IMR-90 (cell line): ENCODE data around the gene FIBCD1. TPM values are rescaled to one million over a fixed set of nuclear protein-coding genes. Genes with fewer than 3 reads are reported as not detected.
A peak's percentile ranks its signal among the peaks of the same experiment; 100 is the strongest.

ENCODE experiments used
- ATAC-seq: fragments of 200-7000 bp; cut with Tn5 transposase; 2 replicates; pipeline ENCODE4 v1.9.1; 2020; ENCODE audit warnings: low read depth, mild to moderate bottlenecking, moderate library complexity
- BruUV-seq: library from RNA; stranded (reverse); fragments of 400-500 nt; replicated peaks from 2 replicates; lab custom pipeline; 2021; lab: Mats Ljungman, UMichigan
- CTCF ChIA-PET: fragments of 300-600 bp; formaldehyde crosslinking; extraction: SDS; loops from one replicate; lab custom pipeline; 2021; ENCODE audit warnings: antibody characterized with exemption; lab: Yijun Ruan, JAX
- POLR2A ChIA-PET: fragments of 300-600 bp; sonication (Branson Sonifier 250); formaldehyde crosslinking; loops from one replicate; lab custom pipeline; 2022; ENCODE audit warnings: antibody characterized with exemption; ENCODE audit not compliant: unreplicated experiment; lab: Charles Lee
- DNase-seq: peaks from one replicate; pipeline ENCODE4 v3.0.0; 2013
- H2AFZ ChIP-seq: replicated peaks from 2 replicates; pipeline ENCODE3; 2013; ENCODE audit warnings: low read length, mild to moderate bottlenecking; ENCODE audit not compliant: poor library complexity
- H2AK5ac ChIP-seq: 2 replicates; pipeline ENCODE4 v1.6.1; 2013; ENCODE audit warnings: low read depth, low read length, inconsistent platforms
- H2AK9ac ChIP-seq: replicated peaks from 2 replicates; pipeline ENCODE3; 2013; ENCODE audit warnings: mild to moderate bottlenecking, low read depth, low read length, moderate library complexity; ENCODE audit not compliant: poor library complexity
- H2BK120ac ChIP-seq: 2 replicates; pipeline ENCODE4 v1.6.1; 2013; ENCODE audit warnings: low read depth, low read length, inconsistent platforms
- H2BK15ac ChIP-seq: 3 replicates; pipeline ENCODE4 v1.6.1; 2013; ENCODE audit warnings: low read depth, low read length, inconsistent platforms
- H2BK20ac ChIP-seq: 2 replicates; pipeline ENCODE4 v1.6.1; 2013; ENCODE audit warnings: low read depth, mild to moderate bottlenecking, inconsistent platforms, low read length, moderate library complexity
- H2BK5ac ChIP-seq: 2 replicates; pipeline ENCODE4 v1.6.1; 2013; ENCODE audit warnings: mild to moderate bottlenecking, low read depth, low read length, inconsistent platforms; ENCODE audit not compliant: poor library complexity, severe bottlenecking
- H3K14ac ChIP-seq: replicated peaks from 2 replicates; pipeline ENCODE4 v1.6.1; 2013; ENCODE audit warnings: low read depth, low read length, inconsistent platforms
- H3K18ac ChIP-seq: 2 replicates; pipeline ENCODE4 v1.6.1; 2013; ENCODE audit warnings: low read depth, low read length, control low read depth
- H3K23ac ChIP-seq: 2 replicates; pipeline ENCODE4 v1.6.1; 2013; ENCODE audit warnings: low read depth, low read length, inconsistent platforms
- H3K27ac ChIP-seq: 2 replicates; pipeline ENCODE4 v1.5.1; 2013; ENCODE audit warnings: mild to moderate bottlenecking, control low read depth, low read length; ENCODE audit not compliant: insufficient read depth
- H3K27me3 ChIP-seq: 2 replicates; pipeline ENCODE4 v1.6.1; 2013; ENCODE audit warnings: low read length; ENCODE audit not compliant: control insufficient read depth, insufficient read depth
- H3K36me3 ChIP-seq: 2 replicates; pipeline ENCODE4 v1.6.1; 2013; ENCODE audit warnings: low read length, mixed read lengths; ENCODE audit not compliant: control insufficient read depth, insufficient read depth
- H3K4ac ChIP-seq: 2 replicates; pipeline ENCODE4 v1.6.1; 2013; ENCODE audit warnings: low read depth, low read length, inconsistent platforms
- H3K4me1 ChIP-seq: 2 replicates; pipeline ENCODE4 v1.6.1; 2013; ENCODE audit warnings: low read length, mixed read lengths; ENCODE audit not compliant: control insufficient read depth, insufficient read depth
- H3K4me2 ChIP-seq: 2 replicates; pipeline ENCODE4 v1.6.1; 2013; ENCODE audit warnings: low read depth, mild to moderate bottlenecking, control low read depth, low read length, moderate library complexity
- H3K4me3 ChIP-seq: 2 replicates; pipeline ENCODE4 v1.5.1; 2013; ENCODE audit warnings: low read depth, mild to moderate bottlenecking, control low read depth, low read length, moderate library complexity; ENCODE audit not compliant: insufficient read depth
- H3K56ac ChIP-seq: 2 replicates; pipeline ENCODE4 v1.6.1; 2013; ENCODE audit warnings: low read length, inconsistent platforms; ENCODE audit not compliant: insufficient read depth; ENCODE audit errors: extremely low read depth
- H3K79me1 ChIP-seq, 2 experiments: 2 replicates each; pipeline ENCODE4 v1.6.1; 2013; ENCODE audit warnings: low read length in 2 of 2, inconsistent platforms in 1 of 2, low read depth in 1 of 2
- H3K9ac ChIP-seq: 2 replicates; pipeline ENCODE4 v1.6.1; 2013; ENCODE audit warnings: low read depth, low read length, control low read depth
- H3K9me1 ChIP-seq: 2 replicates; pipeline ENCODE4 v1.6.1; 2013; ENCODE audit warnings: low read length, inconsistent platforms; ENCODE audit not compliant: insufficient read depth
- H3K9me3 ChIP-seq: 2 replicates; pipeline ENCODE4 v1.6.1; 2013; ENCODE audit warnings: low read length; ENCODE audit not compliant: control insufficient read depth, insufficient read depth
- H4K20me1 ChIP-seq: 2 replicates; pipeline ENCODE4 v1.6.1; 2013; ENCODE audit warnings: low read length, inconsistent platforms; ENCODE audit not compliant: insufficient read depth
- H4K5ac ChIP-seq: 2 replicates; pipeline ENCODE4 v1.6.1; 2013; ENCODE audit warnings: mild to moderate bottlenecking, low read depth, low read length, control low read depth
- H4K8ac ChIP-seq, 2 experiments: 2 replicates each; pipeline ENCODE4 v1.6.1; 2013; ENCODE audit warnings: low read depth in 2 of 2, low read length in 2 of 2, control low read depth in 1 of 2, inconsistent platforms in 1 of 2
- H4K91ac ChIP-seq: 2 replicates; pipeline ENCODE4 v1.6.1; 2013; ENCODE audit warnings: low read depth, low read length, inconsistent platforms; ENCODE audit not compliant: insufficient read depth
- CTCF ChIP-seq: conservative IDR thresholded peaks from 2 replicates; pipeline ENCODE4 v1.5.1; 2012; ENCODE audit warnings: mild to moderate bottlenecking, low read depth, low read length, improper control_type of control experiment
- ELK1 ChIP-seq: fragments of 150-350 bp; IDR thresholded peaks from 2 replicates; pipeline ENCODE4 v1.6.1; 2016; ENCODE audit warnings: low read depth, mild to moderate bottlenecking, low read length, moderate library complexity, borderline replicate concordance
- FOS ChIP-seq: fragments of 150-350 bp; IDR thresholded peaks from 2 replicates; pipeline ENCODE4 v1.6.1; 2016; ENCODE audit warnings: low read depth, low read length
- NFE2L2 ChIP-seq: fragments of 150-350 bp; IDR thresholded peaks from 2 replicates; pipeline ENCODE4 v1.6.1; 2016; ENCODE audit warnings: low read depth, mild to moderate bottlenecking, low read length
- USF2 ChIP-seq: fragments of 150-350 bp; IDR thresholded peaks from 2 replicates; pipeline ENCODE4 v1.6.1; 2017; ENCODE audit warnings: mild to moderate bottlenecking, antibody characterized with exemption, low read length, low read depth
- WGBS, 2 experiments: methylation state at CpG; one replicate each; pipeline versions ENCODE4 v1.1.5 to v1.1.7; 2013; ENCODE audit warnings: missing lambda C conversion rate in 2 of 2; ENCODE audit not compliant: insufficient read length in 1 of 2; ENCODE audit errors: extremely low coverage in 2 of 2; 5-methylcytosine and 5-hydroxymethylcytosine counted together
- dilution Hi-C: fragments of 300-500 bp; cut with HindIII; formaldehyde crosslinking; loops from one replicate; pipeline ENCODE4 v1.14.3; 2018; ENCODE audit warnings: low sequenced_read_pairs; ENCODE audit not compliant: unreplicated experiment
- in situ Hi-C: fragments of 300-500 bp; cut with MboI; formaldehyde crosslinking; loops from 3 replicates; pipeline ENCODE4 v1.14.3; 2019; ENCODE audit warnings: low sequenced_read_pairs, inconsistent platforms, mixed read lengths
- intact Hi-C: fragments of 100-400 bp; cut with micrococcal nuclease; formaldehyde crosslinking; loops from 2 replicates; pipeline ENCODE4 v1.10.0; 2022
- polyA plus RNA-seq, 3 experiments: library from polyadenylated mRNA; depleted of rRNA; stranded (reverse); fragments of >200 nt; gene quantifications; 2 replicates each; pipeline ENCODE4 v1.2.3, GENCODE V29; 2012; ENCODE audit warnings: low replicate concordance in 1 of 3
- total RNA-seq: library from RNA; depleted of rRNA; stranded (reverse); fragments of >200 nt; gene quantifications from 2 replicates; pipeline ENCODE4 v1.2.3, GENCODE V29; 2012

FIBCD1 gene
- total and polyA plus RNA-seq, 2 of the 4 experiments (the other 2 are of a cell fraction) = 1.1 to 10.1 TPM

GRCh38 chr9:130970855-130971254 is 31.8 kb upstream of the FIBCD1 start:
- POLR2A ChIA-PET = no interaction called here

More at GRCh38 chr9:130970855-130971254, 31.8 kb upstream of the FIBCD1 start:
- no CpG with 5 or more reads among the region's 3 CpGs for WGBS, 2 experiments
- H3K56ac ChIP-seq = no peak overlapping the region
- no peaks in the 10 kb centered on the region for H3K36me3 ChIP-seq
- no peak overlapping the region for H3K14ac ChIP-seq
- no peak overlapping the region for H3K4me2 ChIP-seq
- no peak overlapping the region for H4K8ac ChIP-seq
- no peak for TF ChIP-seq FOS
- no peak for TF ChIP-seq NFE2L2
- no peak for TF ChIP-seq USF2
- no peak for TF ChIP-seq CTCF
- no peak for TF ChIP-seq ELK1
- BruUV-seq = no TSS peak
- H4K91ac ChIP-seq = no peak overlapping the region
- no peak overlapping the region for H2AFZ ChIP-seq
- H2AK5ac ChIP-seq = peak overlapping the region; percentile 56; the same call in 1 of the 2 replicates
- H4K20me1 ChIP-seq = no peaks in the 10 kb centered on the region
- H3K4me3 ChIP-seq = no peak overlapping the region
- CTCF ChIA-PET = no interaction called here
- no peak for DNase-seq
- H2BK5ac ChIP-seq = no peak overlapping the region
- intact Hi-C loops (no loop called here), in situ Hi-C loops (no loop called here), dilution Hi-C loops (no loop called here)
- no peak overlapping the region; the same call in 1 of the 2 replicates for H3K23ac ChIP-seq
- 0 out of 3 replicates have a peak overlapping the region, but pooled peaks have one; percentile 45 for H2BK15ac ChIP-seq
- H3K27ac ChIP-seq = no peak overlapping the region
- 0 out of 2 replicates have a peak overlapping the region, but pooled peaks have one; percentile 1 for H2BK120ac ChIP-seq
- H3K18ac ChIP-seq = no peak overlapping the region
- no peak overlapping the region for H2AK9ac ChIP-seq
- ATAC-seq = no peak
- H3K9me3 ChIP-seq = no peaks in the 10 kb centered on the region
- no peak overlapping the region for H3K4ac ChIP-seq
- no peaks in the 10 kb centered on the region for H3K9me1 ChIP-seq
- H2BK20ac ChIP-seq = no peak overlapping the region
- peaks cover 38% of the 10 kb centered on the region for H3K27me3 ChIP-seq
- H3K4me1 ChIP-seq = no peaks in the 10 kb centered on the region
- H3K9ac ChIP-seq = no peak overlapping the region
- no peak overlapping the region for H4K5ac ChIP-seq
- no peaks in the 10 kb centered on the region for H3K79me1 ChIP-seq
